HL-60/S4 (cell line): ENCODE results near the gene CHD1.
"Not testable (repeated sequence)": the region's sequence is repeated elsewhere in the genome, so short reads cannot be mapped to it uniquely, and the experiment has no call there.

Experiments
- in situ Hi-C: fragments of 300-500 bp; cut with MboI; formaldehyde crosslinking; loops from 2 replicates; pipeline ENCODE4 v1.14.3; 2022; ENCODE audit warnings: low sequenced_read_pairs

CHD1 gene

DNA sequence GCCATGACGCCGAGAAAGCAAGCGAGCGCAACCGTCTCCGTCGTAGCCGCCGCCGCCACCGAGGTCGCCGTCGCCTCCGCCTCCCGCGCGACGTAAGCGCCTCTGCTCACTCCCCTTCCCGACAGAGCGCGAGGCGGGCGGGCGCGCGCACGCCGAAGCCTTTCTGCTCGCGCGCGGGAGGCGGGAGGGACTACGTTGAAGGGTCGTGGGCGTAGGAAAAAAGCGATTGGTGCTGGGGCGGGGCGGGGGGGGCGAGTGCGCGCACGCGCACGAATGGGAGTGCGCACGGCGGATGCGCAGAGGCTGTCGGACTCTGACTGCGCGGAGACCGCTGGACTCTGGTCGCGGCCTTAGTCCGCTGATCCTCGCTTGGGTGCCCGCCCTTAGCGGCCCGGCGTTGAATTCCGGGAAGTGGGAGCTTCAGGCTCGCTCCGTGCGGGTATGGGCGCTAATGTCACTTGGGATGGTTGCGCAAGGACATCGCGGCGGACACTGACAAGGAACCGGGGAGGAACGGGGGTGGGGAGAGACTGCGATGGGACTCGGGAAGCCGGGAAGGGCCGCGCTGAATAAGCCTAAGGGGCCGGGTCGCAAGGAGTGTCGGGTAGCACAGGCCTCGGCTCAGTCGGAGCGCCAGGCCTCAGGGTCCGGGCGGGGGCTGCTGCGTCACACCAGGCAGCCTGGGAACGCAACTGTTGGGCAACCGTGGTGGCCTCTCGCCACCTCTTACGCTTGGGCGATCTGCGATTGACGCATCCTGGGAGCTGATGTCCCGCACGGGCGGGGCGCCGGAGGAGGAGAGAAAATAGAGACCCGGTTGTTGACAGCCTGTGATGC lies at the start of gene CHD1:
Gene CHD1 (minus strand): TSS at position 135 of the 837 bp plus-strand sequence. CDS start 2,621 bp downstream, outside the sequence.
- in situ Hi-C loops: no loop called here

DNA sequence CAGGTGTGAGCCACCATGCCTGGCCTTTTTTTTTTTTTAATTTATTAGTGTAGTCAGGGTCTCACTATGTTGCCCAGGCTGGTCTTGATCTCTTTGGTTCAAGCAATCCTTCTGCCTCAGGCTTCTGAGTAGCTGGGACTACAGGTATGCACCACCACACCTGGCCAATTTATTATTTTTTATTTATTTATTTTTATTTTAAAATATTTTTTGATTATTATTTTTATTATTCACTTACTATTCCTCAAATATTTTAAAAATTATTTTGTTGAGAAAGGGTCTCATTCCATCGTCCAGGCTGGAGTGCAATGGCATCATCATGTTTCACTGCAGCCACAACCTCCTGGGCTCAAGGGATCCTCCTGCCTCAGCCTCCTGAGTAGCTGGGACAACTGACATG lies 49.7 kb upstream of the CHD1 start:
- in situ Hi-C loops: no loop called here

DNA sequence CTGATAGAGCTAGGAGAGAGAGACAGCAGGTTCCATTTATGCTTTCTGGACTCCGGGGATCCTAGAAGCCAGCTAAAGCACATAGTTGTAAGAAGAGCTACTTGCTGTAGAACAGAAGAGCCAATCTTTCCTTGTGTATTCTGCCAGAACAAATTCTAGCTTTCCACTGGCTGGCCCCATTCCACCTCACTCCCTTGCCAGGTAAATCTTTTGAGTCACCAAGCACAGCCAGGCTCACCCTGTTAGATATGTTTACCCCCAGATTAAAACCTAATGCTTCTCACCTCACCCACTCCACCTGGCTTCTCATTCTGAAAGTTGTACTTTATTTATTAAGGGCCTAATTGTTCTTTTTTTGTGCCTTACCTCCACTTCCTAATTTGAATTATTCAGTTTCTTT lies 48.9 kb upstream of the CHD1 start:
- in situ Hi-C loops: no loop called here

DNA sequence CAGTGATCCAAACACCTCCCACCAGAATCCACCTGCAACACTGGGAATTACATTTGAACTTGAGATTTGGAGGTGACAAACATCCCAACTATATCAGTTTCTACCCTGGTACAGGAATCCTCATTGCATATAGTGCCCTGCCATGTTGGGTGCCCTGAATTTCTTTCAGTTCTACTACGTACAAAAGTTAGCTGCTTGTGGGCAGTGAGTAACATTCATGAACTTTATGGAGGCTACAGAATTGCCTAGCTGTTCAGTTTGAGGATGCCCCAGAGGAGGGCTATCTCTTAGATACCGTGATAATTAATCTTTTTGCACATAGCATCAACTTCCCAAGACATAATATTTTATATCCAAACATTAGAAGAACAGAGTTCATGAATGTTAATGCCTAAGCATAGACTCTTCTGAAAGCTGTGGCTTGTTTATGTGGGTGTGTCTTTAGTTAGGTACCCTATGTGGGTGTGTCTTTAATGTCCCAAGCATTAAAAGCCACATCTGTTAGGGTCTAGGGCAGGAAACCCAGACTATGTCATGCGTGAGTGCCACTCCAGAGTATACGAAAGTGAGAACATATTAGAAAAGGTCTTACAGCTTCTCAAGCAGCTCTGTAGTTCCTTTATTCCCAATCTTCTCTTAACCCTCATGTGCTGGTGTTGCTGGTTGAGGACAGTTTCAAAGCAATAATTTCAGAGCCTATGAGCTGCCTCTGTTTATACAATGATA lies 47.0 kb upstream of the CHD1 start:
- in situ Hi-C loops: no loop called here

DNA sequence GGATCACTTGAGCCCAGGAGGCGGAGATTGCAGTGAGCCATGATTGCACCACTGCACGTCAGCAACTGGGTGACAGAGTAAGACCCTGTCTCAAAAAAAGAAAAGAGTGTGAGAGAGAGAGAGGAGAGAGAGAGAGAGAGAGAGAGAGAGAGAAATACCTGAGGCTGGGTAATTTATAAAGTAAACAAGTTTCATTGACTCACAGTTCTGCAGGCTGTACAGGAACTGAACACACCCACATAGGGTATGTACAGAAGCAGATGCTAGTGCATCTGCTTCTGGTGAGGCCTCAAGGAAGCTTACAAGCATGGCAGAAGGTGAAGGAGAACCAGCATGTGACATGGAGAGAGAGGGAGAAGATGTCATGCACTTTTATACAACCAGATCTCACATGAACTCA lies 46.4 kb upstream of the CHD1 start:
- in situ Hi-C loops: no loop called here

DNA sequence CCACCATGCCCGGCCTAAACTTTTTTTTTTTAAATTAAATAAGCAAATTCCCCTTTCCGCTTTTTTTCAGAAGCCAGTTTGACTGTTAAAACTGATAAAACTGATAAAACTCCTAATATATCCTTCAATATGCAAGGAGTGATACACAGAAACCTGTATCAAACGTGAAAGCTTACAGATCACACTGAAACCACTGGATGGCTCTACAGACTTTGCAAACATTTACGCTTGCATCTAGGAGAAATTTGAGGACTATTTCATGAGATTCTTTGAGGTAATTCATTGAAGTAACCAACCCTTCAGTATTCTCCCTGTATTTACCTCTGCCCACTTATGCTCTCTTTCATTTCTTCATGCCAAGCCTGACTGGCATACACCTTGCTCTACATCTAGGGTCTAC lies 40.6 kb upstream of the CHD1 start:
- in situ Hi-C loops: no loop called here

DNA sequence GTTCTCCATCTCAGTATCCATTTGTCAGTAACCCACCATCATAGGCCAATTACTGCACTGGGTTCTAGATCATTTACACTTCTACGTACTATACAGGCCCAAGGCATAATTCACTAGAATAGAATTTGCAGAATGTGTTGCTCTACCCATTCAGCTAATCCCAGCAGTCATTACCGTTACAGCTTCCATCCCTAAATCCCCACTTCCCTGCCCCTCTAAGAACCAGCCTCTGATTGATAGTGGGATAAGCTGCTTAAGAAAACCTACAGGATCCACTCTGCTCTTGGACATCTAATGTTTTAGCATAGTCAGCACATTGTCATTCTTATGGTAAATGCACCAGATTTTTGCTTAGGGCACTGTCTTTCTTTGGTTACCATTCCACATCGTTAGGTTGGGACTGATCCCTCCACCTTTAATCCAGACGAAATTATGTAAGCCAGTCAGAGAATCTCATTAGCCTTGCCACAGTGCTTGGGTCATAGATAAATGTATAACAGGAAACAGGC lies 39.3 kb upstream of the CHD1 start:
- in situ Hi-C loops: no loop called here

DNA sequence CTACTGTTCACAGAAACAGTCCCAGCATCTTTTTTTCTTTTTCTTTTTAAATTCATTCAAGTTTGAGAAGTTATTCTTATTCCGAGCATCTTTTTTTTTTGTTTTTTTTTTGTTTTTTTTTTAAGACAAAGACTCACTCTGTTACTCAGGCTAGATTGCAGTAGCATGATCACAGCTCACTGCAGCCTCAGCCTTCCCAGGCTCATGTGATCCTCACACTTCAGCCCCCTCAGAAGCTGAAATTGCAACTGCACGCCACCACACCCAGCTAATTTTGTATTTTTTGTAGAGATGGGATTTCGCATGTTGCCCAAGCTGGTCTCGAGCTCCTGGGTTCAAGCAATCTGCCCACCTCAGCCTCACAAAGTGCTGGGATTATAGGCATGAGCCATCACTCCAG lies 36.4 kb upstream of the CHD1 start:
- in situ Hi-C loops: no loop called here

DNA sequence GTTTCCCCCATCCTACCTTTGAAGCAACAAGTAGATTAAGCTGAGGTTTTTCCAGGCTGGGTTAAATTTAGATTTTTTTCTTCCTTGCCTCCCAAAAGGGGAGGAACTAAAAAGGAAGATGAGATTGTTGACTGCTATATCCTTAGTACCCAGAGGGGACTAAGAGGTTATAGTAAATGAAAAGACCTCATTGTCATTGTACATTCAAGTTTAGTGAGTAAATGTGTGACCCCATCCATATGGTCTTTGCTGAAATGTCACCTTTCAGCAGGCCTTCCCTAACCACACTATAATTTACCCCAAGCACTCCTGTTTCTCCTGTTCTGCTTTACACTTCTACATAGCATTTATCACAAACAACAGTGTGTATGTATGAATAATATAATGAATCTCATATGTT lies 35.8 kb upstream of the CHD1 start:
- in situ Hi-C loops: no loop called here

DNA sequence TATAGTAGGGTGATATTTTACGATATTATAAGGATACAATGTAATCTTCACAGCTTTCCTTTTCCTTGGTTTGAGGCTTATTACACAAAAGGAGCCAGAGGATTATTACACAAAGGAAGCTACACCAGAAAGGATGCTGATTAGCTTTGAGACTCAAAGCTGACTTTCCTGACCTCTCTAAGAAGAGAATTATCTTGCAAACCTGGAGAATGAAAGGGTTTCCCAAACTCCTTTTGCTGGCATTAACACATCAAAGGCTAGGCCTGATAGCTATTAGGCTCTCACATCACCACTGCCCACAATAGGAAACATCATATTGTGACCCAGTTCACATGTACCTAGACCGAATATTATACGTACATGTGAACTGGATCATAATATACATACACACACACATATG lies 34.2 kb upstream of the CHD1 start:
- in situ Hi-C loops: no loop called here

DNA sequence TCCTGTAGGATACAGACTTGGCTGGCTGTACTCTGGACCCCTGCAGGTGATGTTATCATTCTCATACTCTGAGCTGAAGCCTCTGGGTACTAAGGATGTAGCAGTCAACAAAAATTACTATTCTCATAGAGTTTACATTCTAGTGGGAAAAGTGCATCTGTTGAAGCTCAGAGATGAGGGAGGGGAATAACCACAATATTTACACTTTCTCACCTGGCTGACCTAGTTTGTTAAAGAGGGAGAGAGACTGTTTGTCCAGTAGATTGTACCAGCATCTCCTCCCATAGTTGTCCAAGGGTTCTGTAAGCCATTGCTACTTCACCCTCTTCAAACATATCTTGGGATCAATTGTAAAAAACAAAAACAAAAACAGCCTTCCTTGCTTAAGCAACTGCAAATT lies 33.8 kb upstream of the CHD1 start:
- in situ Hi-C loops: no loop called here

DNA sequence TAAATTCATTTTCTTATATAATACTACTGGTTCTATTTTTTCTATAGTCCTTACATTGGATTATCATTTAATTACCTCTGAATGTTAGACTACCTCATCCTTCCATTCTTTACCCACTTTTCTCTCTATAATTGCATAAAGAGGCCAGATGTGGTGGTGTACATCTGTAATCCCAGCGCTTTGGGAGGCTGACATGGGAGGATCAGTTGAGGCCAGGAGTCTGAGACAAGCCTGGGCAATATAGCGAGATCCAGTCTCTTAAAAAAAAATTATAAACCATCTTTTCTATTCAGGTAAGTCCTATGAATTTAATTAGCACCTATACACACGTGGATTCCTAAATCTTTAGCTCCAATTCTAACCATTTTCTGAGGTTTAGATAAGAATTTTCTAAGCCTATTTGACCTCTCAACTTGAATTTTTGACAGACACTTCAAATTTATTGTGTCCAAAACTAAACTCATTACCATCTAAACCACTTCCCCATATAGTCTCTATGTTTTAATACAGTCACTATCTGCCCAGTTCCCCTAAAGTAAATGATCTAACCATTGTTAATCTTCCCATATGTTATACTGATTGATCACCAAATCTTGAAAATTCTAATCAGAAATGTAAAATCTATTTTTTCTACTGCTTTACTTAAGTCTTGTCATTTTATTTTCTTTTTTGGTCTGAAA lies 33.0 kb upstream of the CHD1 start:
- in situ Hi-C loops: no loop called here

DNA sequence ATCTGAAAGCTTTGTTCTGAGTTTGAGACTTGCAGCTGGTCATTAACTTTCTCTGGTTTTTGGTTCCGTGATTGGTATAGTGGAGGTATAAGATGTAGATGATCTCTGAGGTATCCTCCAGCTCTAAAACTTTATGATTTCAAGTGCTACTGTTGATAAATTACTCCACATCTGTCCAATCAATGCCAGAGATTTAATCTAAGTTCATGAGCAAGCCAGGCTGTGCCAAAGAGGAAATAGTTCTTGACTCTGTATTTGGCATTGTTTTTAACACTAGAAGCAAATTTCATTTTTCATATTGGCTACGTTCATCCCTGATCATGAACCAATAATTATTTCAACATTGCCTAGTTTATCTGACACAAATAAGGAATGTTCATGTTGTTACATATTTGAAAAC lies 28.5 kb upstream of the CHD1 start:
- in situ Hi-C loops: no loop called here

DNA sequence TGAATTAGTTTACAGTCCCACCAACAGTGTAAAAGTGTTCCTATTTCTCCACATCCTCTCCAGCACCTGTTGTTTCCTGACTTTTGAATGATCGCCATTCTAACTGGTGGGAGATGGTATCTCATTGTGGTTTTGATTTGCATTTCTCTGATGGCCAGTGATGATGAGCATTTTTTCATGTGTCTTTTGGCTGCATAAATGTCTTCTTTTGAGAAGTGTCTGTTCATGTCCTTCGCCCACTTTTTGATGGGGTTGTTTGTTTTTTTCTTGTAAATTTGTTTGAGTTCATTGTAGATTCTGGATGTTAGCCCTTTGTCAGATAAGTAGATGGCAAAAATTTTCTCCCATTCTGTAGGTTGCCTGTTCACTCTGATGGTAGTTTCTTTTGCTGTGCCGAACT lies 27.1 kb upstream of the CHD1 start:
- in situ Hi-C loops: not testable (repeated sequence)

DNA sequence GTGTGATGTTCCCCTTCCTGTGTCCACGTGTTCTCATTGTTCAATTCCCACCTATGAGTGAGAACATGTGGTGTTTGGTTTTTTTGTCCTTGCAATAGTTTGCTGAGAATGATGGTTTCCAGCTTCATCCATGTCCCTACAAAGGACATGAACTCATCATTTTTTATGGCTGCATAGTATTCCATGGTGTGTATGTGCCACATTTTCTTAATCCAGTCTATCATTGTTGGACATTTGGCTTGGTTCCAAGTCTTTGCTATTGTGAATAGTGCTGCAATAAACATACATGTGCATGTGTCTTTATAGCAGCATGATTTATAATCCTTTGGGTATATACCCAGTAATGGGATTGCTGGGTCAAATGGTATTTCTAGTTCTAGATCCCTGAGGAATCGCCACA lies 26.7 kb upstream of the CHD1 start:
- in situ Hi-C loops: not testable (repeated sequence)

DNA sequence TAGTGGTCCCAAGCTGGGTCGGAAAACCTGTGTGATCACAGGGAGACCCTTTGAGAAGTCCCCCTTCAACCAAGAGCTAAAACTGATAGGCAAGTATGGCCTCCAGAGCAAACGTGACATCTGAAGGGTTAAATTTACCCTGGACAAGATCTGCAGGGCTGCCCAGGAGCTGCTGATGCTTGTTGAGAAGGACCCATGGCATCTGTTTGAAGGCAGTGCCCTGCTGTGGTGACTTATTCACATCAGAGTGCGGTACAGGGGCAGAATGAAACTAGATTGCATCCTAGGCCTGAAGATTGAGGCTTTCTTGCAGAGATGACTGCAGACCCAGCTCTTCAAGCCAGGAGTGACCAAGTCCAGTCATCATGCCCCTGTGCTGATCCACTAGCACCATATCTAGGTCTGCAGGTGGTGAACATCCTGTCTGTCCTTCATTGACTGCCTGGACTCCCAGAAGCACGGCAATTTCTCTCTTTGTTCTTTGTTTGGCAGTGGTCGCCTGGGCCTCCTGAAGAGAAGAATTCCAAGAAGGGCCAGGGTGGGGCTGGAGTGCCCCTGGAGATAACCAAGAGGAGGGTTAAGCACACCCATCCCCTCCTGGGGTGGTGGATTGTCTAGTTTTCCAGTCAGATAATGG lies 25.7 kb upstream of the CHD1 start:
- in situ Hi-C loops: no loop called here

DNA sequence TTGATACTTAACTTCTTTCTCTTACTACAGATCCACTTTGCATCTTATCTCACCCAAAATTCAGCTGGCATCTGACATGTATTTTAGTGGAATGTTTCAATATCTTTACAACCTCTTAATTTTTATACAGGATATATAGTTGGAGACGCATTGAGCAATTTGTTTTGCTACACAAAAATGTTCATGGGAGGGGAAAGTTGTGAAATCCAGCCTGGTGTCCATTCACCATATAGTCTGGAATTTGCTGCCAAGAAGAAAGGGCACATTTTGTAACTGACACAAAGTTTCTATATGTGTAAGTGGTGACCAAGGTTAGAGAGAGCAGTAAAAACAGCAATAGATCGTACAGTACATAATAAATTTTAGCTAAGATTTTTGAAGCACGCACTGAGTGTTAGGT lies 14.0 kb upstream of the CHD1 start:
- in situ Hi-C loops: no loop called here

DNA sequence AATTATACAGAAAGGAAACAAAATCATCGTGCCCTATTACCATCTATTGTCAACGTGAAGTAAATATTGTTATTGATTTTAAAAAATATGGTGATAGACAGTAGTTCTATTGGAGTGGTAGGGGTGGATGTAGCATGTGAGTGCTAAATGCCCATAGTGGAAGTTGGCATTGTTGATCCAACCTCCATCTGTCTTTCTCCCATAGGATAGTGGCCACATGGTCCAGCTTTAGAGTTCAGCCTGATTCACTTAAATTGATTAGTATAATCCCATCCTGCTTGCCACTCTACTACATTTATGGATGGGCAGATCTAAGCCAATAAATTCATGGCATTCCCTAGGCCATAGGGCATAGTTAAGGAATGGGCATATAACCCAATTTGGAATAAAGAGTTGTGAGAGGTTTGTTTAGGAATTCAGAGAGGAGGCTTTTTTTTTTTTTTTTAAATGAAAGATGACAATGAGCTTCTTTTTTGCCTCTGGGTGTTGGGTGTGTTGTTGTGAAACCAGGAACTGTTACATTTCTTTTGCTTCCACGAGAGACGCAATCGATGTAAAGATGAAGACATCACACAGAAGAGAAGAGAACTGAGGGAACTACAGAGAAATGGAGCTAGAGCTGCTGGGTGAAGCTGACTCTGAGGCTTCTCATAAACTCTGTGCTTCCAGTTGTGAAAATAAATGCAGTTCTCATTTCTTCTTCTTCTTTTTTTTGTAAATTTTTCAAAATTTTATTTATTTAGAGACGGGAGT lies 12.5 kb upstream of the CHD1 start:
- in situ Hi-C loops: no loop called here

DNA sequence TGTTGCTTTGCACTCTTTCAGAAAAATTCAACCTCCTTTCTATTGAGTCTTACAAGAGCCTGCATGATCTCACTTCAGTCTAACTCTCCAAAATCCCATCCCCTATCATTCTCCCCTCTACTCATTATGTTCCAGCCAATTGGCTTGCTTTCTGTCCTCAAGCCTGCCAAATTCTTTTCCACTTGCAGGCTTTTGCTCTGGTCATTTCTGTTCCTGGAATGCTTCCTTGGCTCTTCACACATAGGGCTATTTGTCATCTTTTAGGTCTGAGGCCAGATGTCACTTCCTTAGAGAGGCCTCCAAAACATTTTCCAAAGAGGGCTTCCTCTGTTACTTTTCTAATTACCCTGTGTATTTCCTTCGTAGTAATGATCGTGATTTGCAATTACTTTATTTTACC lies 11.8 kb upstream of the CHD1 start:
- in situ Hi-C loops: no loop called here

DNA sequence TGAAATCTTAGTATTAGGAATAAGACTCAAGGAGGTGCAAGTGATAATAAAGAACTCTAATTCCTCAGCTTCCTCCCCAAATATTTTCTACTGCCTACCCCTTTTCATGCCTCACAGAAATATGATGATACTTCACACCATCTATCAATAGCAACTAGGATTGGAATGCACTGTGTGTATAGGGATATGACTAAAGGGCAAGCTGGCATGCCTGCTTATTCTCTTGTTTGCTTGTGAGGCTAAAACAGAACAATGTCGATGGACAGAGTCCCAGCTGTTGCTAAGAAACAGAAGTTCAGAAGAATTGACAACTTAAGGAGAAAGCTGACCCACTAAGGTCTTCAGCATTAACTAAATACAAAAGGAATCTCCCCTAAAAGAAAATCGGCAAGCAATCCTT lies 9.7 kb upstream of the CHD1 start:
- in situ Hi-C loops: no loop called here
